Measurements from ENCODE around the gene APBA1. TPM values are rescaled to one million over a fixed set of nuclear protein-coding genes. Genes with fewer than 3 reads are reported as not detected.

APBA1 gene
- total and polyA plus RNA-seq, 2 donors (not counting 1 experiment from before 2014, with no cell fraction given), result 0.01 to 0.05 TPM

- Histone ChIP-seq H3K27me3 (replicated peaks in 1 of 4; ENCODE audit: control extremely low read depth in 1 of 4, control insufficient read depth in 3 of 4, insufficient read depth in 4 of 4, low read length in 3 of 4) (no peaks in the 10 kb centered on the region), H3K9me3 (ENCODE audit: control extremely low read depth in 1 of 3, control insufficient read depth in 2 of 3, insufficient read depth in 1 of 3, low read length in 2 of 3) (no peaks in the 10 kb centered on the region), H4K20me1 (ENCODE audit: control insufficient read depth, insufficient read depth, low read length, poor library complexity, severe bottlenecking) (no peaks in the 10 kb centered on the region), H3K4me3 (ENCODE audit: control extremely low read depth in 1 of 5, extremely low read depth in 1 of 5, insufficient read depth in 1 of 5, low read depth in 2 of 5, low read length in 4 of 5) (no peak overlapping the region), H3K27ac (ENCODE audit: low read length in 2 of 2) (no peak overlapping the region), H2AFZ (ENCODE audit: insufficient read depth, low read depth, low read length, poor library complexity, severe bottlenecking) (no peak overlapping the region), H3K79me2 (ENCODE audit: control insufficient read depth, insufficient read depth, low read length) (no peaks in the 10 kb centered on the region), H3K9ac (ENCODE audit: low read length) (no peak overlapping the region), H3K4me2 (replicated peaks; ENCODE audit: low read depth, low read length, poor library complexity, severe bottlenecking) (no peak overlapping the region), H3K4me1 (ENCODE audit: control insufficient read depth in 2 of 2, insufficient read depth in 2 of 2, low read length in 2 of 2) (no peaks in the 10 kb centered on the region), H3K36me3 (replicated peaks in 1 of 2; ENCODE audit: control extremely low read depth in 1 of 2, control insufficient read depth in 1 of 2, extremely low read depth in 1 of 2, insufficient read depth in 2 of 2, low read length in 1 of 2) (no peaks in the 10 kb centered on the region)
- intact Hi-C loops (cut with micrococcal nuclease), result no loop called here
- ATAC-seq (ENCODE audit: low read depth) (no peak), DNase-seq (no peak)
- Mint-ChIP-seq H3K27me3 (no peaks in the 10 kb centered on the region), H3K9me3 (ENCODE audit: insufficient read depth) (no peaks in the 10 kb centered on the region), H3K4me1 (no peaks in the 10 kb centered on the region), H3K4me3 (no peak overlapping the region), H3K27ac (no peak overlapping the region)
- 90% methylated on average over 2 of the region's 2 CpGs for WGBS (ENCODE audit: insufficient coverage)
- POLR2A ChIA-PET, result no interaction called here
- TF ChIP-seq, protein P1, sequence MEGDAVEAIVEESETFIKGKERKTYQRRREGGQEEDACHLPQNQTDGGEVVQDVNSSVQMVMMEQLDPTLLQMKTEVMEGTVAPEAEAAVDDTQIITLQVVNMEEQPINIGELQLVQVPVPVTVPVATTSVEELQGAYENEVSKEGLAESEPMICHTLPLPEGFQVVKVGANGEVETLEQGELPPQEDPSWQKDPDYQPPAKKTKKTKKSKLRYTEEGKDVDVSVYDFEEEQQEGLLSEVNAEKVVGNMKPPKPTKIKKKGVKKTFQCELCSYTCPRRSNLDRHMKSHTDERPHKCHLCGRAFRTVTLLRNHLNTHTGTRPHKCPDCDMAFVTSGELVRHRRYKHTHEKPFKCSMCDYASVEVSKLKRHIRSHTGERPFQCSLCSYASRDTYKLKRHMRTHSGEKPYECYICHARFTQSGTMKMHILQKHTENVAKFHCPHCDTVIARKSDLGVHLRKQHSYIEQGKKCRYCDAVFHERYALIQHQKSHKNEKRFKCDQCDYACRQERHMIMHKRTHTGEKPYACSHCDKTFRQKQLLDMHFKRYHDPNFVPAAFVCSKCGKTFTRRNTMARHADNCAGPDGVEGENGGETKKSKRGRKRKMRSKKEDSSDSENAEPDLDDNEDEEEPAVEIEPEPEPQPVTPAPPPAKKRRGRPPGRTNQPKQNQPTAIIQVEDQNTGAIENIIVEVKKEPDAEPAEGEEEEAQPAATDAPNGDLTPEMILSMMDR (IDR thresholded peaks at IDR 0.05), result no peak
- no peak for TF ChIP-seq EZH2 (IDR thresholded peaks at IDR 0.05; ENCODE audit: borderline replicate concordance, insufficient read depth, low read depth, low read length, poor library complexity, severe bottlenecking)
- CTCF ChIA-PET, result no interaction called here
Observed at GRCh38 chr9:69494763-69495162, 177.4 kb downstream of the APBA1 start.

DNA sequence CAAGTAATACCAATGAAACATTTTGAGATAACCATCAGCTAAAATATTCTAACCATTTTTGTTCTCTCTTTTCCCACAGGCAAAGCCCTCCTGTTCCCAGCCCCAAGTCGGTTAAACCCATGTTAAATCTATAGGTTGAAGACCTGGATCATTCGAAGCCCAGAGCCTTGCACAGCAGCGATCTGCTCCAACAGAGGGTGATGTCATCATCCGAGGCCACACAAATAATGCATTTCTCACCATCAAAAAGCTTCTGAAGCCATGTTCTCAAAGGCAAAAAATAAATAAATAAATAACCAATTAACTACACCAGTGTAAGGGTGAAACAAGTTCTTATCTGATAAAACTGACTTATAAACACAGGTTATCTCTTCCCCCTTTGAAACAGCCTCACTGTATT is 178.0 kb downstream of the APBA1 start:
- ChIA-PET CTCF (no interaction called here), POLR2A (no interaction called here)
- no peak overlapping the region for H3K27ac Mint-ChIP-seq
- H3K9me3 Mint-ChIP-seq (ENCODE audit: insufficient read depth), result no peaks in the 10 kb centered on the region
- no peaks in the 10 kb centered on the region for H3K79me2 ChIP-seq (ENCODE audit: control insufficient read depth, insufficient read depth, low read length)
- no peaks in the 10 kb centered on the region for H4K20me1 ChIP-seq (ENCODE audit: control insufficient read depth, insufficient read depth, low read length, poor library complexity, severe bottlenecking)
- no peak overlapping the region for H3K9ac ChIP-seq (ENCODE audit: low read length)
- intact Hi-C loops (cut with micrococcal nuclease), result no loop called here
- H3K27me3 Mint-ChIP-seq, result no peaks in the 10 kb centered on the region
- no peaks in the 10 kb centered on the region for H3K4me1 ChIP-seq (ENCODE audit: control insufficient read depth in 2 of 2, insufficient read depth in 2 of 2, low read length in 2 of 2)
- no peak overlapping the region for H3K27ac ChIP-seq (ENCODE audit: low read length in 2 of 2)
- H3K4me1 Mint-ChIP-seq, result no peaks in the 10 kb centered on the region
- no peak overlapping the region for H2AFZ ChIP-seq (ENCODE audit: insufficient read depth, low read depth, low read length, poor library complexity, severe bottlenecking)
- DNase-seq, result no peak
- H3K4me3 ChIP-seq (ENCODE audit: control extremely low read depth in 1 of 5, extremely low read depth in 1 of 5, insufficient read depth in 1 of 5, low read depth in 2 of 5, low read length in 4 of 5), result no peak overlapping the region
- WGBS (ENCODE audit: insufficient coverage), result 83% methylated on average over 1 of the region's 4 CpGs
- H3K36me3 ChIP-seq (replicated peaks in 1 of 2; ENCODE audit: control extremely low read depth in 1 of 2, control insufficient read depth in 1 of 2, extremely low read depth in 1 of 2, insufficient read depth in 2 of 2, low read length in 1 of 2), result no peaks in the 10 kb centered on the region
- ATAC-seq (ENCODE audit: low read depth), result no peak
- no peaks in the 10 kb centered on the region for H3K27me3 ChIP-seq (replicated peaks in 1 of 4; ENCODE audit: control extremely low read depth in 1 of 4, control insufficient read depth in 3 of 4, insufficient read depth in 4 of 4, low read length in 3 of 4)
- H3K4me3 Mint-ChIP-seq, result no peak overlapping the region
- H3K4me2 ChIP-seq (replicated peaks; ENCODE audit: low read depth, low read length, poor library complexity, severe bottlenecking), result no peak overlapping the region
- H3K9me3 ChIP-seq (ENCODE audit: control extremely low read depth in 1 of 3, control insufficient read depth in 2 of 3, insufficient read depth in 1 of 3, low read length in 2 of 3), result no peaks in the 10 kb centered on the region
- no peak for TF ChIP-seq EZH2 (IDR thresholded peaks at IDR 0.05; ENCODE audit: borderline replicate concordance, insufficient read depth, low read depth, low read length, poor library complexity, severe bottlenecking)
- TF ChIP-seq, protein P1 (IDR thresholded peaks at IDR 0.05), result no peak

Measured in B cell (primary cell).